HG02588 (cell line): ENCODE results near the gene SLC22A5.
A peak's percentile ranks its signal among the peaks of the same experiment; 100 is the strongest.
"Not testable (repeated sequence)": the region's sequence is repeated elsewhere in the genome, so short reads cannot be mapped to it uniquely, and the experiment has no call there.

Experiments used
- ATAC-seq: cut with Tn5 transposase; IDR thresholded peaks from one replicate; pipeline ENCODE4 v1.9.1; 2021; ENCODE audit warnings: mild to moderate bottlenecking, moderate library complexity; ENCODE audit not compliant: unreplicated experiment

SLC22A5 gene

DNA sequence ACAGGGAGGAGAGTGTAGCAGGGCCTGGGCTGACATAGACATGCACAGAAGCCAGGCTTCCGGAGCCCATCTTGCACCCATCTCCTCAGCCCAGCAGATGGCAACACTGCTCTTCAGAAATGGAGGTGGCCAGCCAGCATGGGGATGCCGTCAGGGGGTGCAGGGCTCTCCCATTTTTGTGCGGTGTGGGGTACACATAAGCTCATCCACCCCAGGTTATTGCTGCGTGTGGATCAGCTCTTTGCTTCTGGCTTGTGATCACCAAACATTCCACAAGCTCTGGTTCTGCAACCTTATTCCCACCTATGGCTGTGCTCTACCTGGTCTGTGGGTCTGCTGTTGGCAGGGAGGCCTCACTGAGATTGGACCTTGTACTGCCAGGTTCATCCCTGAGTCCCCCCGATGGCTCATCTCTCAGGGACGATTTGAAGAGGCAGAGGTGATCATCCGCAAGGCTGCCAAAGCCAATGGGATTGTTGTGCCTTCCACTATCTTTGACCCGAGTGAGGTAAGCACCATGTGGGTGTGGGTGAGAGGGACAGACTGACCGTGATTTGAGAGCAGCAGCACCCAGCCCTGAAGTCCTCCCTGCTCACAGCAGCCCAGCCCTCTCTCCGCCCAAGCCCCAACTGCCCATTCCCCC is 17.3 kb downstream of the SLC22A5 start:
- peak; percentile 82 for ATAC-seq

DNA sequence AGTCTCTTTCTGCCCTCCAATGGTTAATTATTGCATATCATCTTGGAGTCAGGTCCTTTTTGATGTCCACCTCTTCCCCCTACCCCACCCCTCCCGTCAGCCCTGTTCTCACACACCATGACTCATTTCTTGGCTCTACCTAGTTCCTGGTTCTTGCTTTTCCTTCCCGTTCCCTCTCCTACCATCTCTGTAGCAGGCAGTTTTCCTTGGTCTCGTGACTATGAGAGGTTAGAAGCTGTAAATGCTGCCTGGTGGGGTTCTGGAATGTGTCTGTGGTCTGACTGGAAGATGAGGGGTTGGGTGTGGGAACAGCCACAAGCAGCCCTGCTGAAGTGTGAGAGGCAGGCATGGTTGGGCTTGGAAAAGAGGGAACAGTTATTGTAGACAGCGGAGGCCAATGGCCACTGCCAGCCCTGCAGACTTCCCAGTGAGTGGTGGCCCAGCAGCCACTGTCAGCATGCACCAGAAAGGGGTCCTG is 18.2 kb downstream of the SLC22A5 start:
- ATAC-seq, result no peak

DNA sequence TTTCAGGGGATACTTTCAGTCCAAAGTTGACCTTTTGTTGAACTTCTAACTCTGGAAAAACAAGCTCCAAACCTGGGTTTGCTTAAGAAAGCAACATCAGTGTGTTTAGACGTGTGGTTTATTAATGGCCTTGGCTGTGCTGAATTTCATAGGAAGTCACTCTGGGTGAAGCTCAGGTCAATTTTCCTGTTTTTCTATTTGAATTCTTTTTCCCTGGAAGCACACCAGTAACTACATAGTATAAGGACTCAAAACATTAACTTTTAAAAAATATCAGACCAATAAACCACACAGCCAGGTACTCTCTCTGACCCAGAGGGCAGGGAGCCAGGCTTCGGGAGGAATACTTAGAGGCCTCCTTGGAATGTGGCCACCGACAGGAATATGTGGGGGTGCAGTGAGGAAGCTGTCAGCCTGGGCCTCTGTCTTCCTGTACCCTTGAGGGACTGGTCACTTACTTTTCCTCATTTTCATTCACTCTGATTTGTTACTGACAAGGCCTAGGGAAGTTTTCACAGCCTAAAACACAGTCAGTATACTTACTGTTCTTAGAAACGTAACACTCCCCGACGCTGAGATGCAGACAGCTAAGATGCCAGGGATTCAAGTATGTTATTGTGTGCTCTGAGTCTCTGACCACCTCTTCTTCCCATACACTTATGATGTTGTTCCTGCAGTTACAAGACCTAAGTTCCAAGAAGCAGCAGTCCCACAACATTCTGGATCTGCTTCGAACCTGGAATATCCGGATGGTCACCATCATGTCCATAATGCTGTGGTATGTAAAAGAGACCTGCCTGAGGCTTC is 18.9 kb downstream of the SLC22A5 start:
- ATAC-seq, result no peak

DNA sequence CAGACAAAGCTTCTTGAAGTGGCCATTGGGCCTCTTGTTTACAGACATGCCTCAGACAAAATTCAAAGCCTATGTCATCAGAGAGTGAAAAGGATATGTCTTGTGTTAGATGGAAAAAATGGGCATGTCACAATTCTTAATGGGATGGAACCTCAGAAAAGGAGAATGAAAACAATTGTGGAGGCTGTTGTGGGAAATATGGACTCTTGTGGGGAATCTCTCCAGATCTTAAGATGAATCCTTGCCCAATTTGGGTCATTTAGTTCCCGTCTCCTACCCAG is 19.5 kb downstream of the SLC22A5 start:
- ATAC-seq, result no peak

DNA sequence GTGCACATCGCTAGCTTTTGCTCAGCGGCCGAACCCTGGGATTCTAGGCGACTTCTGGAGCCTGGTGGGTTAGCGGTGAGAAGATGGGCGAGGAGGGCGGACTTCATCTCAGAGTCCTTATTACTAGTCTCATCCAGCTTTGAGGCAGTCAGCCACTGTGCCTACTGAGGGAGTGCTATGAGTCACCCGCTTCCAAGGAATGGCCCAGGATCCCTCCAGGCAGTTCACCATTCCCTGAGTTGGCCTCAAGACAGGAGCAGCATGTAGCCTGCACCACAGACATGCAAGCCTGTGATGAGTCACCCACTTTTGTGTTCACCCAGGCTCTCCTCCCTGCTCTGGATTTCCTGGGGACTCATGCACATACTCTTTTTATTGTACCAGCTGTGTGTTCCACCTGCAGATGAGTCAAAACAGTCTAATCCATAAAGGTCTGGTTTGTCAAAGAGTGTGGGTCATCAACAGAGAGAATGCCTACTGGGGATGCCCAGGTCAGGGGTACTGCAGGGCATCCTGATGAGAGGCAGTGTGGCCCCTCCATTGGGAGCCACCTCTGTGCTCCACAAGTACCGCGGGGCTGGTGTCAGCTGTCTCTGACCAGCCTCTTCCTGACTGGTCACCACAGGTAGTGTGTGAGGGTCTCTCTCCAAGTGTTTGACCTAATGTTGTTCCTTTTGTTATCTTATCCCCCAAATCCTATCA is 20.2 kb downstream of the SLC22A5 start:
- ATAC-seq, result no peak

DNA sequence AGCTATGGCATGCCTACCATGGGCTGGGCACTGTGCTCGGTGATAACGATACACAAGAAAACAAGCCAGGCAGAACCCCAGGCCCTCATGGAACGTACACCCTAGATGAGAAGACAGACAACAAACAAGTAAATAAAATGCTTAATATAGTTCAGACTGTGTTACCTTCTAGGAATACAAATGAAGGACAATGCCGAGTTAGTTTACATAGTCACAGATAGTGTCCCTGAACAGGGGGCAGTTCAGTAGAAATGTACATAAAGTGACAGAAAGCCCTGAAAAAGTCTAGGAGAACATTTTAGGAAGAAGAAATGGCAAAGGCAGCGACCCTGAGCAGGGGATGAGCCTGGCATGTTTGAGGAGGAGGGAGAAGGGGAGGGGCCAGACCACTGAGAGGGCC is 21.7 kb downstream of the SLC22A5 start:
- ATAC-seq, result no peak

DNA sequence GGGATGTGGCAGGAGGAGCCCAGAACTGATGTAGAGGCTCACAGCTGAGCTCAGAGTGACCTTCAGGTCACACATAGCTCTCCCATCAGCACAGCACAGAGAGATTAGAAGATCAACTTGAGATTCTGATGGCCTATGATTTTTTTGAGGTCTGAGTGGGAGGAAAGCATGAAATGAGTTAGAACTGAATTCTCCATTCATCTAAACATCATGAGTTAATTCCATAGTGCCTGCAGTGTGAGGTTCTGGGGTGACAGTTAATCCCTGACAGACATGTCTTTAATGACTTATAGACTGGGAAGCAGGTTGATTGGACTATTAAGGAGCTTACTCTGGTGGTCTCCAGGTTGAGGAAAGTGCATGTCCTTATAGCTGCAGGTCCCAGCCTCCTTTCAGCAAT is 22.4 kb downstream of the SLC22A5 start:
- ATAC-seq, result no peak

DNA sequence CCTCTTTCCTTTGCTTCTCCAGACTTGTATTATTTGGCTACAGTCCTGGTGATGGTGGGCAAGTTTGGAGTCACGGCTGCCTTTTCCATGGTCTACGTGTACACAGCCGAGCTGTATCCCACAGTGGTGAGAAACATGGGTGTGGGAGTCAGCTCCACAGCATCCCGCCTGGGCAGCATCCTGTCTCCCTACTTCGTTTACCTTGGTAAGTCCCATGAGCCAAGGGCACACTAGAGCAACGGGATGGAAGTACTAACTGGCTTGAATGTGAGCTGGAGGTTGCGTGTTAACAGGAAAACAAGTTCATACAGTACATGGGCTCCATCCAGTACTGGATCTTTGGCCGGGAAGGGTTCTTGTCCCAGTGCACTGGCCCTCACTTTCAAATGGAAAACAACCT is 22.9 kb downstream of the SLC22A5 start:
- no peak for ATAC-seq

DNA sequence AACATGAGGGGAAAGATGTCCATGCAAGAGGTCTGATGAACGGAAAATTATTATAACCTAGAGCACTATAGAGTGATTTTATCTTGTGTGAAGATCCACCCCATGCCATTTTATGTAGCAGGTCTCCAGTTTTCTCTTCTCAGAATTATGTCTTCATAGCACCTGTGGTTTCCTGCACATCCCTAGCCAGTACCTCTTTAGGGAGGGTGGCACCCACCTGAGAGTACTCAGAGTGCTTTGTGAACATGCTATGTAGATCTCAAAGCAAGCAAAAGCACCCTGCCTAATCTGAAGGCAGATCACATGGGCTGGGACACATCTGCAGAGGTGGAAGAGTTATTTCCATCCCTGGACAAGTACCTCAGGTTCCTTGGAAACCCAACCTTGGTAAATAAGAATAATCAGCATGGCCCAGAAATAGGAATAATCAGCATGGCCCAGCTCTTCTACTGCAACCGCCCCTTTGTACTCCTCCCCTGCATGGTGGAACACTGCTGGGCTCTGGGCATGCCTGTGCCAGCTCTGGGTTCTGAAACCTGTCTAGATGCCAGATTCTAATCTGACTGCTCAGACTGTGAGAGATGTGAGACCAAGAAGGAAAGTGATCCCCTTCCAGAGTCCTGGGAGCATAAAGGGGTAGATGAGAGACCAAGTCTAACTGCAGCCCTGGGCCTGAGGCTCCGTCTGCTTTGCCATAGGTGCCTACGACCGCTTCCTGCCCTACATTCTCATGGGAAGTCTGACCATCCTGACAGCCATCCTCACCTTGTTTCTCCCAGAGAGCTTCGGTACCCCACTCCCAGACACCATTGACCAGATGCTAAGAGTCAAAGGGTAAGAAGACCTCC is 23.7 kb downstream of the SLC22A5 start:
- no peak for ATAC-seq

DNA sequence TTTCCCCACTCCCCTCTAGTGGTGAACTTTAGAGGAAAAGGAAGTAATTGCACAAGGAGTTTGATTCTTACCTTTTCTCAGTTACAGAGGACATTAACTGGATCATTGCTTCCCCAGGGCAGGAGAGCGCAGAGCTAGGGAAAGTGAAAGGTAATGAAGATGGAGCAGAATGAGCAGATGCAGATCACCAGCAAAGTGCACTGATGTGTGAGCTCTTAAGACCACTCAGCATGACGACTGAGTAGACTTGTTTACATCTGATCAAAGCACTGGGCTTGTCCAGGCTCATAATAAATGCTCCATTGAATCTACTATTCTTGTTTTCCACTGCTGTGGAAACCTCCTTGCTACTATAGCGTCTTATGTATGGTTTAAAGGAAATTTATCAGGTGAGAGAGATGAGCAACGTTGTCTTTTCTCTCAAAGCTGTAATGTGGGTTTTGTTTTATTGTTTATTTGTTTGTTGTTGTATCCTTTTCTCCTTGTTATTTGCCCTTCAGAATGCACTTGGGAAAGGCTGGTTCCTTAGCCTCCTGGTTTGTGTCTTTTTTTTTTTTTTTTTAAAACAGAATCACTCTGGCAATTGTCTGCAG is 25.3 kb downstream of the SLC22A5 start:
- no peak for ATAC-seq

DNA sequence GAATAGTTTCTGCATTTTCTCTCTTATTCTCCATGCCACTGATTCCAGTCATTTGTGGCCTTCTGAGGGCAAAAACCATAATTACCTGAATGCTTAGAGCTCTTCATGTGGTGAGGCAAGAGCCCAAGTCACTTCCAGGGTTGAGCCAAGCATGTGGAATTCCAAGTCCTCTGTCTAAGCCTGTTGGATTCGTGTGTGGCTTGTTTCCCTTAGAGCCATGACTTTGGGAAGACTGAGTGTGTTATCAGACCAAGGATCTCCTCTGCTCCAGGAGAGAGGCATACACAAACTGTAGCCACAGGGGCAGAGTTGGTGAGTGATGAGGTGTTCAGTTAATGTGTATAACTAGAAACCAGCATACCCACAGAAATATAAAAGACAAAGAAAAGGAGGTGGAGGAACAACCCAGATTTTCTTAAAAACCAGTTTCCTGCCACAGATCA is 27.1 kb downstream of the SLC22A5 start:
- no peak for ATAC-seq

DNA sequence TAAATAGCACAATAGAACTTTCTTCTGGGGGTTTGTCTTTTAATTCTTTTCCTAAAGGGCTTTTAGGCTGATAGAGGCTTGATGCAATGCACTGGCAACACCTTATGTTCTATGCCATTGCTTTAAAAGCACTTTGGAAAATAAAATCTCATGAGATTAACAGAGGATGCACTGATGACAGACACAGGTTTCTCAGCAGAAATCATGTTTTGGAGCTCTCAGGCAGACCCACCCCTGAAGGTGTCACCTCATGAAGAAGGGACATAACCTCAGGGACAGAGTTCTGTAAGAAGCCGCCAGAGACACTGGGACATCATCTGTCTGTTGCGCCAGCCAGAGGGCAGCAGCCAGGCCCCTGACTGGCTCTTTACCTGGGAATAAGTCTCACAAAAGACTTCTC is 27.7 kb downstream of the SLC22A5 start:
- no peak for ATAC-seq

DNA sequence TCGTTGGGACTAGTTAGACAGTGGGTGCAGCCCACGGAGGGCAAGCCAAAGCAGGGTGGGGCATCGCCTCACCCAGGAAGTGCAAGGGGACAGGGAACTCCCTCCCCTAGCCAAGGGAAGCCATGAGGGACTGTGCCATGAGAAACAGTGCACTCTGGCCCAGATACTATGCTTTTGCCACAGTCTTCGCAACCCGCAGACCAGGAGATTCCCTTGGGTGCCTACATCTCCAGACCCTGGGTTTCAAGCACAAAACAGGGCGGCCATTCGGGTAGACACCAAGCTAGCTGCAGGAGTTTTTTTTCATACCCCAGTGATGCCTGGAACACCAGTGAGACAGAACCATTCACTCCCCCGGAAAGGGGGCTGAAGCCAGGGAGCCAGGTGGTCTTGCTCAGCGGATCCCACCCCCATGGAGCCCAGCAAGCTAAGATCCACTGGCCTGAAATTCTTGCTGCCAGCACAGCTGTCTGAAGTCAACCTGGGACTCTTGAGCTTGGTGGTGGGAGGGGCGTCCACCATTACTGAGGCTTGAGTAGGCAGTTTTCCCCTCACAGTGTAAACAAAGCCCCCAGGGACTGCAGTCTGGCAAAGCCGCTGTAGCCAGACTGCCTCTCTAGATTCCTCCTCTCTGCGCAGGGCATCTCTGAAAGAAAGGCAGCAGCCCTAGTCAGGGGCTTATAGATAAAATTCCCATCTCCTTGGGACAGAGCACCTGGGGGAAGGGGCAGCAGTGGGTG is 28.6 kb downstream of the SLC22A5 start:
- ATAC-seq, result not testable (repeated sequence)

DNA sequence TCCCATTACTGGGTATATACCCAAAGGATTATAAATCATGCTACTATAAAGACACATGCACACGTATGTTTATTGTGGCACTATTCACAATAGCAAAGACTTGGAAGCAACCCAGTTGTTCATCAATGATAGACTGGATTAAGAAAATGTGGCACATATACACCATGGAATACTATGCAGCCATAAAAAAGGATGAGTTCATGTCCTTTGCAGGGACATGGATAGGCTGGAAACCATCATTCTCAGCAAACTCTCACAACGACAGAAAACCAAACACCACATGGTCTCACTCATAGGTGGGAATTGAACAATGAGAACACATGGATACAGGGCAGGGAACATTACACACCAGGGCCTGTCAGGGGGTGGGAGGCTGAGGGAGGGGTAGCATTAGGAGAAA is 34.5 kb downstream of the SLC22A5 start:
- not testable (repeated sequence) for ATAC-seq

DNA sequence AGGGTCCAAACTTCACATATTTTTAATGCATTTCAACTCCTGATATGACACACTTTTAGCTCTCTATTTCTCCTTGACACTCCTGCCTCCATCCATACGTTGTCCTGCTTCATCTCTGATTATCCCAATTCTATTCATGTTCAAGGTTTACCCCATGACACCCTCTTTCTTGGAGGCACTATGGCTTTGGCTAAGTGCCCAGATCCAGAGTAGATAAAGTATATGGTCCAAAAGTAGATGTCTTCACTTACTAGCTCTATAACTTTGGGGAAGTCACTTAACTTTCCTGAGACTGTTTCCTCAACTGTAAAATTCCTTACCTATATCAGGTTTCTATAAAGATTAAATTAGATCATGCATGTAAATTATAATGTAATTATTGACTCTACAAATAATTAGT is 36.1 kb downstream of the SLC22A5 start:
- ATAC-seq, result no peak

DNA sequence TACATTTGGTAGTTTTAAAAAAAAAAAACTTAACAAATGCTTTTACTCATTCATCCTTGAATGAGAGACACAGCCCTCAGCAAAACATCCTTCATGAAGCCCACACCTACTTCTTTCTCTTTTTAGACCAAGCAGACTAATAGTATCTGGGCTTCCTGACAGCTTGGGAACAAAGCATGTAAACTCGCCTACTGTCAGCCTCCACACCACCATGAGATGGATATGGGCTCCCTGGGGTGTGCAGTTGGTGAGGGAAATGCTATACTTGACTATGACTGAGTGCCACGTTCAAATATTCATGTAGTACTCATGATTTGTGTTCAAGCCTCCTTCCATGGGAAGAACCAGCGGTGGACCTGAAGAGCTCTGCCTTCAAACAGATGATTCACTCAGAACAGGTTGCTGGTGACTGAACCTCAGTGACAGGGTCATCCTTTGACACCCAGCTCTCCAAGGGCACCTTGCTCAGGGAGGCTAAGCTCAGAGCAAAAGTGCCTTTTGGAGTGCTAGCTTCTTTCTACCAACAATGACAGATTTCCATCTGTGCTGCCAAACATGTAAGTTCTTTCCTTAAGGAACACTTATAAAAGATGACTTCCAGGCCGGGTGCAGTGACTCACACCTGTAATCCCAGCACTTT is 36.8 kb downstream of the SLC22A5 start:
- no peak for ATAC-seq

DNA sequence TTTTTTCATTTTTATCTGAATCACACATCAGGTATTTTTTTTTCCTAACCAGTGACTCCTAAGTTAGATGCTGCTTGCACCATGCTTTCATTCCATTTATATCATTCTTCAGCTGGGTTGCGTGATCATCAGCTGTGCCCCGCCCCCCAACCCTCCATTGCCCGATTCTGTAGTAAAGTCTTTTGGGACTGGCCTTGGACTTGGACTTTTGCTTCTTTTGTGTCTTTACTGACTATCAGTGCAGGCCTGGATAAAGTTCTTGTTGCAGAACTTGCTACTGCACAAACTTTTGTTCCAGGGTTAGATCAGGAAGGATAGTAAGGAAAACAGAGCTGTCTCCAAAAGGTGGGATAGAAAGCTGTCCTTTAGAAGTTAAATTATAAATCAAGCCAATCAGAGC is 38.5 kb downstream of the SLC22A5 start:
- no peak for ATAC-seq

DNA sequence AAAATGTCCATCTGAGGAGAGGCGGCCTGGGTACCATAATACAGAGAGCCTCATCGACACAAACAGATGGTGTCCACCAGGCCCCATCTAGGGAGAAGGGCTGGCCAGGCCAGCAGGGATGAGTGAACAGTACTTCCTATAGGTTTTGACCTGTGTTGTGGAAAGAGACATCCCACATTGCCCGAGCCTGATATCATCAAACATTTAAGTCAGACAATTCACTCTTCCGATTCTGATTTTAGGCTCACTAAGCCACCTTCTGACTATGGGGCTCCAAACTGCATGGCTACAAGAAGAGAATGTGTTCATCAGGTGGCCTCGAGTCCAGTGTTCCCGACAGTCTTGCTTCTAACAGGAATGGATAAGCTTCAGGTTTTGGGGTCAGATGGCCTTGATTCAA is 38.9 kb downstream of the SLC22A5 start:
- ATAC-seq, result no peak

DNA sequence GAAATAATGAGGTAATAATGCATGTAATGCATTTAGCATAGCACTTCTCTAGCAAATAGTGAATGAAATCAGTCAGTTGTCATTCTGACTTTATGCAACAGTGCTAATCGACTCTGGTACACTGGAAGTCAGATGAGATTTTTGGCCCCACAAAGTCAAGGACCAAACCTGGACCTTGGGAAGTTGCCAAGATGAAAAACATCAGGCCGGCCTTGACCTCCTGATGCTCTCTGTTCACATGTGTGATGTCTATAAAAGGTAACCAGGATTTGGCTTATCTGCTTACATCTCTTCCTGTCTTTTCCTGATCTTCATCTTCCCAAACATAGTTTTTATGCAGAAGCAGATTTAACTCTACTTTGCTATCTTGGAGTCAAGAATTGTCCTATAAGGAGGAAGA is 39.5 kb downstream of the SLC22A5 start:
- no peak for ATAC-seq
